Activated CD8-positive, alpha-beta memory T cell treated with anti-CD3 and anti-CD28 coated beads, Interleukin-2, amount 10 ng/mL, durations not matched to agents 7 days and 5 days (primary cell): ENCODE data around the gene FMR1NB. TPM values are rescaled to one million over a fixed set of nuclear protein-coding genes. Genes with fewer than 3 reads are reported as not detected.

Experiments used
- ATAC-seq: fragments of 150-1000 bp; cut with Tn5 transposase; one replicate; pipeline ENCODE4 v1.10.0; 2021; ENCODE audit warnings: moderate library complexity
- CTCF ChIA-PET: fragments of 350-600 bp; sonication (Branson Sonifier 250); formaldehyde crosslinking; loops from one replicate; lab custom pipeline; 2021; ENCODE audit warnings: antibody characterized with exemption; lab: Charles Lee
- DNase-seq: peaks from one replicate; pipeline ENCODE4 v3.0.0-alpha.2; 2020
- H3K27ac Mint-ChIP-seq: one replicate; pipeline ENCODE4 v1.8.0; 2021; ENCODE audit warnings: mild to moderate bottlenecking, mixed read lengths
- H3K27me3 Mint-ChIP-seq: one replicate; pipeline ENCODE4 v1.8.0; 2021; ENCODE audit warnings: mixed read lengths
- H3K36me3 Mint-ChIP-seq: one replicate; pipeline ENCODE4 v1.8.0; 2021; ENCODE audit warnings: mild to moderate bottlenecking, mixed read lengths
- H3K4me1 Mint-ChIP-seq: one replicate; pipeline ENCODE4 v1.8.0; 2021; ENCODE audit warnings: mixed read lengths
- H3K4me3 Mint-ChIP-seq: one replicate; pipeline ENCODE4 v1.8.0; 2021; ENCODE audit warnings: mild to moderate bottlenecking, moderate library complexity, mixed read lengths
- H3K9me3 Mint-ChIP-seq: one replicate; pipeline ENCODE4 v1.8.0; 2022; ENCODE audit warnings: low read depth, mixed read lengths
- total RNA-seq, 2 experiments: library from RNA; stranded (reverse); gene quantifications; one replicate each; pipeline ENCODE4 v1.2.3, GENCODE V29; 2021

Gene FMR1NB, protein sequence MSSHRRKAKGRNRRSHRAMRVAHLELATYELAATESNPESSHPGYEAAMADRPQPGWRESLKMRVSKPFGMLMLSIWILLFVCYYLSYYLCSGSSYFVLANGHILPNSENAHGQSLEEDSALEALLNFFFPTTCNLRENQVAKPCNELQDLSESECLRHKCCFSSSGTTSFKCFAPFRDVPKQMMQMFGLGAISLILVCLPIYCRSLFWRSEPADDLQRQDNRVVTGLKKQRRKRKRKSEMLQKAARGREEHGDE
- not detected for total RNA-seq

DNA sequence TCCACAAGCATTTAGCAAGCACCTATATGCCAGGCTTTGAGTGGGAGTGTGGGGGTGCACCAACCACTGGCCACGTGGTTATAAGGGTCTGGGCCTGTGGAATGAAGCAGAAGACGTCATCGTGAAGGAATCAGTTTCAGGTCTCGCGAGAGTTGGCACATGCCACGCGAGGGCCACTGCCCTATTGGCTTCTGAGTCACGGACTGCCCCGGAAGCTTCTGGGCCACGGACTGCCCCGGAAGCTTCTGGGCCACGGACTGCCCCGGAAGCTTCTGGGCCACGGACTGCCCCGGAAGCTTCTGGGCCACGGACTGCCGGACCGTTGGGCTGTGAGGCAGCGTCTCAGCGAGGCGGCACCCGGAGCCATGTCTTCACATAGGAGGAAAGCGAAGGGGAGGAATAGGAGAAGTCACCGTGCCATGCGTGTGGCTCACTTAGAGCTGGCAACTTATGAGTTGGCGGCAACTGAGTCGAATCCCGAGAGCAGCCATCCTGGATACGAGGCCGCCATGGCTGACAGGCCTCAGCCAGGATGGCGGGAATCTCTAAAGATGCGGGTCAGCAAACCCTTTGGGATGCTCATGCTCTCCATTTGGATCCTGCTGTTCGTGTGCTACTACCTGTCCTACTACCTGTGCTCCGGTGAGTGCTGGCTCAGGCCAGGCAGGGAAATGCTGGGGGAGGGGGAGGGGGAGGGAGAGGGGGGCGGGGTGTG is at the start of gene FMR1NB:
FMR1NB (plus strand) TSS at position 300 of the 715 bp plus-strand sequence; CDS start at position 366, 66 bp downstream.
- H3K36me3 Mint-ChIP-seq: no peaks in the 10 kb centered on the region
- no peaks in the 10 kb centered on the region for H3K4me1 Mint-ChIP-seq
- CTCF ChIA-PET: no interaction called here
- H3K4me3 Mint-ChIP-seq: no peak within 1 kb of the TSS
- H3K9me3 Mint-ChIP-seq: no peaks in the 10 kb centered on the region
- no peak for DNase-seq
- H3K27me3 Mint-ChIP-seq: no peaks in the 10 kb centered on the region
- no peak for ATAC-seq
- no peak within 1 kb of the TSS for H3K27ac Mint-ChIP-seq

DNA sequence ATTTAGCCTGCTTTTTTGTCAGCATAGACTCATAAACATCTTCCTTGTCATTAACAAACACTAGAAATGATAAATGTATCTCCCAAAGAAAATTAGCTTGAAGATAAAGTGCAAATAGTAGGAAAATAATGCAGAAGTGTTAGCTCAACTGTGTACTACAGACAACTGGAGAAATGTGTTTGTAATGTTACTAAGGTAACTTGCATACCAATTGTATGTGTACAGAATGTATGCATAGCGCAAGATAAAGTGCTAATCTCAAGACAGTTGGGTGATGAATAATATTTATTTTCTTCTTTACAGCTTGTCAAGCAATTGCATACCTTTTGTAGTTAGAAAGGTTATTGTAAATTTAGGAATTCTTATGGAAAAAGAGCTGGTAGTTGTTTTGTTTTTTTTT is 47.3 kb upstream of the FMR1NB start:
- no peaks in the 10 kb centered on the region for H3K27me3 Mint-ChIP-seq
- no peak overlapping the region for H3K4me3 Mint-ChIP-seq
- DNase-seq (no peak), ATAC-seq (no peak)
- H3K4me1 Mint-ChIP-seq: peaks cover 2% of the 10 kb centered on the region
- CTCF ChIA-PET: no interaction called here
- H3K36me3 Mint-ChIP-seq: peaks cover 23% of the 10 kb centered on the region
- no peak overlapping the region for H3K27ac Mint-ChIP-seq
- H3K9me3 Mint-ChIP-seq: no peaks in the 10 kb centered on the region

DNA sequence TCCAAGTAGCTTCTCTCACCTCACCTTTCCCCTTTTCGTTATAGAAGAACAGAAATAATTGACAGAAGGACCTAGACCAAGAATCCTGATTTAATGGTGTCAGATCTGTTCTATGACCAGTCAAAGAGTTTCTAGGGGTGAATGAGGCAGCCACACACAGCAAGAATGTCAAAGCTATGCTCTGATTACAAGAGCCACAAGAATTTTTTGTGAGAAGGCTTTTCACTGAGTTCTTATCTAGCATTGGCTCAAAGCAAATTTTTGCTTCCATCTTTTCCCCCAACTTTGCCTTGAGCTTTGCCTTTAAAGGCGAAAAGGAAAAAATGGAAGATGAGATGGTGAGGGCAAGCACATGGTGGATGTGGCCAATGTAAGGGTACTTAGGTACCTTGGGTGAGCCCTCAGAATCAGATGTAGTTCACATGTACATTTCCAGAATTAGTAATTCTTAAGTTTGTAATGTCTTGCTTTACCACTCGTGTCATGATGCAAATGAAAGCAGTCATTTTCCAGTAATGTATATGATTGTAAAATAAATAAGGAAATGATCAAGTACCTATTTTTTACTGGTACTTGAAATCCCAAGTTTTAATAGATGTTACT is 45.9 kb upstream of the FMR1NB start:
- Mint-ChIP-seq H3K4me1 (no peaks in the 10 kb centered on the region), H3K27me3 (no peaks in the 10 kb centered on the region), H3K27ac (no peak overlapping the region), H3K9me3 (no peaks in the 10 kb centered on the region), H3K36me3 (peaks cover 22% of the 10 kb centered on the region), H3K4me3 (no peak overlapping the region)
- DNase-seq: no peak
- CTCF ChIA-PET: no interaction called here
- no peak for ATAC-seq

DNA sequence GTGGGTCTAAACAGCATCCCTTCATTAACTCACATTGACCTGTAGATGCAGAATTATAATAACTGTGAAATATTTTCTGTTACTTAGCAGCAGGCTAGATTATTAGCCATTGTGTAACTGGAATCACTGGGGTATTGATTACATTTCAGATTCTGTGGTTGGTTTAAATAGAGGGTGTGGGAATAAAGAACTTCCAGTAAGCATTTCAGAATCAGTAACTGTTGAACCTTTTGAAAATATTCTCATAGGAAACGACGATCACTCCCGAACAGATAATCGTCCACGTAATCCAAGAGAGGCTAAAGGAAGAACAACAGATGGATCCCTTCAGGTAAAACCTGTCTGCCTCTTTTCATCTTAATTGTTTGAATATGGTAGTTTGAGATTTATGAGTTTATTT is 35.9 kb upstream of the FMR1NB start:
- H3K4me1 Mint-ChIP-seq: no peaks in the 10 kb centered on the region
- no peaks in the 10 kb centered on the region for H3K9me3 Mint-ChIP-seq
- H3K4me3 Mint-ChIP-seq: no peak overlapping the region
- peaks cover 45% of the 10 kb centered on the region for H3K36me3 Mint-ChIP-seq
- no peaks in the 10 kb centered on the region for H3K27me3 Mint-ChIP-seq
- ATAC-seq (no peak), DNase-seq (no peak)
- CTCF ChIA-PET: no interaction called here
- no peak overlapping the region for H3K27ac Mint-ChIP-seq

DNA sequence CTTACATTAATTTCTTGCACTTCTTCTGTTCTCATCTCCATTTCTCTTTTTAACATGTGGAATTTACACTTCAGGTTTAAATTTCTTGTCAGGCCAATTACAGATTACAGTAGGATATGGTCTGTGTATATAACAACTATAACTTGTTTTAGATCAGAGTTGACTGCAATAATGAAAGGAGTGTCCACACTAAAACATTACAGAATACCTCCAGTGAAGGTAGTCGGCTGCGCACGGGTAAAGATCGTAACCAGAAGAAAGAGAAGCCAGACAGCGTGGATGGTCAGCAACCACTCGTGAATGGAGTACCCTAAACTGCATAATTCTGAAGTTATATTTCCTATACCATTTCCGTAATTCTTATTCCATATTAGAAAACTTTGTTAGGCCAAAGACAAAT is 32.6 kb upstream of the FMR1NB start:
- no peak for DNase-seq
- no peak overlapping the region for H3K4me3 Mint-ChIP-seq
- no peaks in the 10 kb centered on the region for H3K27me3 Mint-ChIP-seq
- H3K4me1 Mint-ChIP-seq: no peaks in the 10 kb centered on the region
- no peaks in the 10 kb centered on the region for H3K9me3 Mint-ChIP-seq
- CTCF ChIA-PET: no interaction called here
- peaks cover 34% of the 10 kb centered on the region for H3K36me3 Mint-ChIP-seq
- H3K27ac Mint-ChIP-seq: no peak overlapping the region
- ATAC-seq: no peak

DNA sequence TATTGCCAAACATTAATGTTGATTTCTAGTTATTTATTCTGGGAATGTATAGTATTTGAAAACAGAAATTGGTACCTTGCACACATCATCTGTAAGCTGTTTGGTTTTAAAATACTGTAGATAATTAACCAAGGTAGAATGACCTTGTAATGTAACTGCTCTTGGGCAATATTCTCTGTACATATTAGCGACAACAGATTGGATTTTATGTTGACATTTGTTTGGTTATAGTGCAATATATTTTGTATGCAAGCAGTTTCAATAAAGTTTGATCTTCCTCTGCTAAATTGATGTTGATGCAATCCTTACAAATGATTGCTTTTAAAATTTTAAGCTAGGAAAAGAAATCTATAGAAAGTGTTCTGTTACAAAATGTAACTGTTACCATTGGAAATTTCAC is 30.8 kb upstream of the FMR1NB start:
- Mint-ChIP-seq H3K36me3 (peaks cover 23% of the 10 kb centered on the region), H3K4me3 (no peak overlapping the region), H3K27ac (no peak overlapping the region), H3K27me3 (no peaks in the 10 kb centered on the region), H3K9me3 (no peaks in the 10 kb centered on the region), H3K4me1 (no peaks in the 10 kb centered on the region)
- CTCF ChIA-PET: no interaction called here
- DNase-seq: no peak
- no peak for ATAC-seq

DNA sequence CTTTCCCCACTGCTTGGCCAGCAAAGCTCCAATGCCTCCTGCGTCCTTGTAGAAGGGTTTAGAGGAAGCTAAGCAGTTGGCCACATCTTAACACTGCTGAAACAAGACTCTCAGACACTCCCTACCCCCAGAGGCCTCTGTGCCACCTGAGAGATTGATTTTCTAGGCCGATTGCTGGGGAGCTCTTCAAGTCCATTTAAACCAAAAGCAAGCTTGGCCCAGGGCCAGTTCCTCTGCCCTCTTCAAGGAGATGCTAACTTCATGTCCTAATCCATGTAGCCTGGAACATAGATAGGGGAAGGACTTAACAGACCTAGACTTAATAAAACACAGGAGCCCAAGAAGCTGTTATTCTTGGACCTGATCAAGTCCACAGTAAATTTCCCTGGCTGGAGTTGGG is 27.2 kb upstream of the FMR1NB start:
- H3K4me1 Mint-ChIP-seq: no peaks in the 10 kb centered on the region
- CTCF ChIA-PET: no interaction called here
- no peaks in the 10 kb centered on the region for H3K27me3 Mint-ChIP-seq
- H3K27ac Mint-ChIP-seq: no peak overlapping the region
- ATAC-seq: no peak
- DNase-seq: no peak
- H3K36me3 Mint-ChIP-seq: peaks cover 11% of the 10 kb centered on the region
- H3K4me3 Mint-ChIP-seq: no peak overlapping the region
- no peaks in the 10 kb centered on the region for H3K9me3 Mint-ChIP-seq

DNA sequence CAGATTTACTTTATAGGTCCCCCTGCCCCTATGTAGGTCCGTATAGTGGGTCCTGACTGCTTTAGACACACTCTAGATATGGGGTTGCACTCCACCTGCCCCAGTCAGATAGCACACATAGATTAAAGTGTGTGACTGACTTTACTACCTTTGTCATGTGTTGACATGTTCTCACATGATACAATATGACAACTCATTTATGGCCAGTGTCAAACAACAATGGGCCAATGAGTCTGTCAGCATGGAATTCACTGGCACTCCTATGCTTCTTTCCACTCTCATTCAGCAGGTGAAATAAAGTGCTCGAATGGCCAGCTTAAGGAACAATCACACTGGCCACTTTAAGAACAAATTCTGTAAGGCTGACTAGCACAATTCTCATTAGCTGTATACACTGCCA is 23.8 kb upstream of the FMR1NB start:
- no peak for DNase-seq

DNA sequence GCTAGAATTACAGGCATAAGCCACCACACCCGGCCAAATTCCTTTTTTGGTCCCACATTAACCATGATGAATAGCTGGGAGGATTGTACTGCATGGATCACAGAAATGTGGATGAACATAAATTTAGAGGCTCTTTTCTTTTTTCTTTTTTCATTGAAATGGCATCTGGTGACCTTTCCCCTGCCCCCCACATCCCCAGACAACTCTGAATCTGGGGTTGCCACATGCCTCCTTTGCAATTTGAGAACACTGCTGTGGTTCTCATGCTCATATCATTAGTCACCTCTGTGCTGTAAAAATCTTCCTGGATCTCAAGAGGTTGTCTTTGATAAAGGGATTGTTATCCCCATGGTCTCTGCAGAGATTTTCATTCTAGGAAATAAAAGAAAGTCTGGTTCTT is 22.8 kb upstream of the FMR1NB start:
- no peak overlapping the region for H3K27ac Mint-ChIP-seq
- CTCF ChIA-PET: no interaction called here
- H3K4me3 Mint-ChIP-seq: no peak overlapping the region
- no peaks in the 10 kb centered on the region for H3K27me3 Mint-ChIP-seq
- H3K4me1 Mint-ChIP-seq: no peaks in the 10 kb centered on the region
- H3K9me3 Mint-ChIP-seq: no peaks in the 10 kb centered on the region
- ATAC-seq (no peak), DNase-seq (no peak)
- no peaks in the 10 kb centered on the region for H3K36me3 Mint-ChIP-seq

More for the DNA sequence above, 23.8 kb upstream of the FMR1NB start:
- CTCF ChIA-PET: no interaction called here
- ATAC-seq: no peak
- Mint-ChIP-seq H3K27me3 (no peaks in the 10 kb centered on the region), H3K9me3 (no peaks in the 10 kb centered on the region), H3K4me3 (no peak overlapping the region), H3K27ac (no peak overlapping the region), H3K4me1 (no peaks in the 10 kb centered on the region), H3K36me3 (no peaks in the 10 kb centered on the region)

DNA sequence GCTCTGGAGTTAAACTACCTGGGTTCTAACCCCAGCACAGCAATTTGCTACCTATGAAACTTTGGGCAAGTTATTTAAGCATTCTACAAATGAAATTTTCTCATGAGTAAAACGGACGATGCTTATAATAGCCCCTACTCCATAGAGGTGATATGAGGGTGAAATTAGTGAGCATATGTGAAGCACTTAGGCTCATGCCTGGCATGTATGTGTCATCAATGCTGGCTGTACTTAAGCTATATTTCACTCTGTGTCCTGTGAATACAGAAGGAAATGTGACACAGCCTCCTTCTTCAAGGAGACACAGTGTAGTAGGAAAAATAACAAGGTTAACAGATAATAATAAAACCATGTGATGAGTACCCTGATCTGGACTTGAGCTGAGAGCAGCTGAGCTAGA is 20.4 kb upstream of the FMR1NB start:
- no peak for ATAC-seq
- Mint-ChIP-seq H3K27me3 (no peaks in the 10 kb centered on the region), H3K4me1 (no peaks in the 10 kb centered on the region), H3K4me3 (no peak overlapping the region), H3K27ac (no peak overlapping the region), H3K9me3 (no peaks in the 10 kb centered on the region), H3K36me3 (no peaks in the 10 kb centered on the region)
- DNase-seq: no peak
- CTCF ChIA-PET: no interaction called here

DNA sequence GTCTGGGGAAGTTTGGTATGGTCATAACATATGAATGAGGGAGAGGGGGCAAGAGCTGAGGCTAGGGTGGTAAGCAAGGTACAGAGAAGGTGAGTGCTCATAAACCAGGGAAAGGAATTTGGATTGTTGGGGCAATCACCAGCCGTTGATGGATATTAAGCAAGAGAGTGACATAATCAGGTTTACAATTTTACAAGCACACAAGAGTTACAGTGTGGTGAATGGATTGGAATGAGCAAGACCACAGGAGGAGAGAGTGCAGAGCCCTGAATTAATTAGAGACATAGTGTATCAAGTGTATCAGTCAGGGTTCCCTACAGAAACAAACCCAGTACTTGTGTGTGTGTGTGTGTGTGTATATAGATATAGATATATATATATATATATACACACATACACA is 18.7 kb upstream of the FMR1NB start:
- no peak overlapping the region for H3K4me3 Mint-ChIP-seq
- CTCF ChIA-PET: no interaction called here
- no peaks in the 10 kb centered on the region for H3K27me3 Mint-ChIP-seq
- no peak for DNase-seq
- no peak overlapping the region for H3K27ac Mint-ChIP-seq
- H3K36me3 Mint-ChIP-seq: no peaks in the 10 kb centered on the region
- no peaks in the 10 kb centered on the region for H3K9me3 Mint-ChIP-seq
- H3K4me1 Mint-ChIP-seq: no peaks in the 10 kb centered on the region
- ATAC-seq: no peak

DNA sequence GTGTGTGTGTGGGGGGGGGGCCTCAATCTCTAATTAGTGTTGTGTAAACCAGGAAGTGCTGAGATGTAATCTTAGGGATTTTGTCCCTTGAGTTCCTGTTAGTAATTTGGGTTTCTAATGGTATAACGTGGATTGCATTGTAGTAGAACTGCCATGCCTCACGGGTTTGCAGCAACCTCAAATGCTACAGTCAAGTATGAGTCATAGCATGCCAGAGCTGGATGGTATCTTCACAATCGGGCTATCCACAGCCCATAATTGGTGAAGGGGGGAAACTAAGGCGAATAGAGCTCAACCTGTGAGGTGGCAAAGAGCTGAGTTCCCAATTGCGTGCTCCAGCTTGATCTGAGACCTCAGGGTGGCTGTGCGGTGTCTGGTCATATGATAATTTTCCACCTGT is 2.2 kb upstream of the FMR1NB start:
- Mint-ChIP-seq H3K36me3 (no peaks in the 10 kb centered on the region), H3K4me1 (no peaks in the 10 kb centered on the region), H3K27ac (no peak overlapping the region), H3K9me3 (no peaks in the 10 kb centered on the region), H3K27me3 (no peaks in the 10 kb centered on the region), H3K4me3 (no peak overlapping the region)
- DNase-seq (no peak), ATAC-seq (no peak)
- CTCF ChIA-PET: no interaction called here

DNA sequence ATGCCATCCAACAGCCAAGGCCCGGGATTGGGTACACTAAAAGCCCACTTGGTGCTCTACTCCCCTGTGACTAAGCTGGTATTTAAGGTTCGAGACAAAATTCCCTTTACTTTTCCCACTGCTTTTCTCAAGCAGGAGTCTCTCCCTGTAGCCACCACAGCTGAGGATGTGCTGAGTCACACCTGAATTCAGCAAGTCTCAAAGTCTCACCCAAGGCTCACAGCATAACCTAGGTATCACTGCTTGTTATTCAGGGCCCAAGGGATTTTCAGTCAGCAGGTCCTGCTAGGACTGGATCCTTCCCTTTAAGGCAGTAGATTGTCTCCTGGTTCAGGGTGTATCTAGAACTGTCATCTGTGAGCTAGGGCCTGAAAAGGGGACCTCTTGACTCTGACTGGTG is 39.2 kb downstream of the FMR1NB start:
- CTCF ChIA-PET: no interaction called here
- no peak overlapping the region for H3K27ac Mint-ChIP-seq

More for the DNA sequence above, 39.2 kb downstream of the FMR1NB start:
- Mint-ChIP-seq H3K4me1 (no peaks in the 10 kb centered on the region), H3K4me3 (no peak overlapping the region), H3K27me3 (no peaks in the 10 kb centered on the region), H3K9me3 (no peaks in the 10 kb centered on the region), H3K36me3 (no peaks in the 10 kb centered on the region)
- DNase-seq (no peak), ATAC-seq (no peak)
